ENCODE data around the gene MAFG. TPM values are rescaled to one million over a fixed set of nuclear protein-coding genes. Genes with fewer than 3 reads are reported as not detected.

The MAFG gene
- total RNA-seq, 4 donors from 2014 or later = 17.1 to 21.1 (median 19.0) TPM

GRCh38 chr17:81911969-81912368 is 15.6 kb downstream of the MAFG start:
- TF ChIP-seq POLR2AphosphoS5 (IDR thresholded peaks at IDR 0.05) (no peak), POLR2A (IDR thresholded peaks at IDR 0.05) (no peak)
- H3K4me3 ChIP-seq = peak overlapping the region; percentile 88
- H3K9me3 ChIP-seq = no peaks in the 10 kb centered on the region
- 76% methylated on average over 19 of the region's 19 CpGs for WGBS
- no peaks in the 10 kb centered on the region for H3K27me3 ChIP-seq
- H3K4me1 ChIP-seq = peaks cover 42% of the 10 kb centered on the region
- peaks cover 43% of the 10 kb centered on the region for H3K36me3 ChIP-seq
- DNase-seq (ENCODE audit: low spot score in 2 of 2) = no peak
- H3K27ac ChIP-seq = no peak overlapping the region

DNA sequence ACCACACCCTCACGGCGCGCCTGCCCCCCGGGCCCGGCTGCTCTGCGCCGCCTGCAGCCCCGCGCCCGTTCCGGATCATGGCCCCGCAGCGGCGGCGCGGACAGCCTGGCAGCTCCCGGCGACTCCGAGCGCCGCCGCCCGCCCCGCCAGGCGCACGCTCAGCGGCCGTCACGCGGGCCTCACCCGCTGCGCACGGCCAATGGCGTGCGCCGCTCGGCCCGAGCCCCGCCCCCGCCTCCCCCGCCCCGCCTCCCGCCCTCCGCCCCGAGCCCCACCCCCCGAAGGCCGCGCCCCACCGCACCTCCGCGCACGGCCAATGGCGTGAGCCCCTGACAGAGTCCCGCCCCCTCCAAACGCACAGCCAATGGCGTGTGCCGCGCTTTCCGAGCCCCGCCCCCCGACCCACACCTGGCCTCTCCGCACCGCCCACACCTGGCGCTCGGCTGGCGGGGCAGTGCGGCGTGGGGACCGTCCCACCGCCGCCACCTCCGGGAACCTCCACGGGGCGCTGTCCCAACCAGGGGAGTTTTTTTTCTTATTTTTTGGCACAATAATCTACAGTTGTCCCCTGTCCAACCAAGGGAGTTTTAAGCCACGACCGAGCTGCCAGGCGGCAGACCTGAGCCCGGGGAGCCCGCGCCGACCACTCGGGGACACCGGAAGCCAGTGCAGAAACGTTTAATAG is 16.1 kb downstream of the MAFG start, which contains the start of gene PCYT2:
Gene PCYT2 (minus strand): TSS at position 123 of the 685 bp plus-strand sequence. CDS start 44 bp downstream, at position 79.
- WGBS = 22% methylated on average over 16 of the region's 84 CpGs
- peak; percentile 94 to 95 for DNase-seq (ENCODE audit: low spot score in 2 of 2)

GRCh38 chr17:81910840-81911276 is 16.7 kb downstream of the MAFG start:
- no peak for DNase-seq (ENCODE audit: low spot score in 2 of 2)
- under 1% methylated on average over 13 of the region's 55 CpGs for WGBS
- Histone ChIP-seq H3K36me3 (peaks cover 54% of the 10 kb centered on the region), H3K4me1 (peaks cover 32% of the 10 kb centered on the region), H3K4me3 (peak overlapping the region; percentile 88), H3K27me3 (no peaks in the 10 kb centered on the region), H3K27ac (no peak overlapping the region), H3K9me3 (no peaks in the 10 kb centered on the region)
- TF ChIP-seq POLR2AphosphoS5 (IDR thresholded peaks at IDR 0.05) (no peak), EP300 (IDR thresholded peaks at IDR 0.05) (no peak), POLR2A (IDR thresholded peaks at IDR 0.05) (no peak), CTCF (IDR thresholded peaks at IDR 0.05) (no peak)

More for the DNA sequence above, 16.1 kb downstream of the MAFG start, which contains the start of gene PCYT2:
- Histone ChIP-seq H3K4me3 (peak within 1 kb of the TSS; percentile 88), H3K4me1 (peaks cover 36% of the 10 kb centered on the region), H3K27me3 (no peaks in the 10 kb centered on the region), H3K27ac (no peak within 1 kb of the TSS), H3K9me3 (no peaks in the 10 kb centered on the region), H3K36me3 (peaks cover 49% of the 10 kb centered on the region)
- TF ChIP-seq CTCF (IDR thresholded peaks at IDR 0.05) = peak in 1 of 2 donors; percentile 6
- TF ChIP-seq POLR2A (IDR thresholded peaks at IDR 0.05) = no peak

DNA sequence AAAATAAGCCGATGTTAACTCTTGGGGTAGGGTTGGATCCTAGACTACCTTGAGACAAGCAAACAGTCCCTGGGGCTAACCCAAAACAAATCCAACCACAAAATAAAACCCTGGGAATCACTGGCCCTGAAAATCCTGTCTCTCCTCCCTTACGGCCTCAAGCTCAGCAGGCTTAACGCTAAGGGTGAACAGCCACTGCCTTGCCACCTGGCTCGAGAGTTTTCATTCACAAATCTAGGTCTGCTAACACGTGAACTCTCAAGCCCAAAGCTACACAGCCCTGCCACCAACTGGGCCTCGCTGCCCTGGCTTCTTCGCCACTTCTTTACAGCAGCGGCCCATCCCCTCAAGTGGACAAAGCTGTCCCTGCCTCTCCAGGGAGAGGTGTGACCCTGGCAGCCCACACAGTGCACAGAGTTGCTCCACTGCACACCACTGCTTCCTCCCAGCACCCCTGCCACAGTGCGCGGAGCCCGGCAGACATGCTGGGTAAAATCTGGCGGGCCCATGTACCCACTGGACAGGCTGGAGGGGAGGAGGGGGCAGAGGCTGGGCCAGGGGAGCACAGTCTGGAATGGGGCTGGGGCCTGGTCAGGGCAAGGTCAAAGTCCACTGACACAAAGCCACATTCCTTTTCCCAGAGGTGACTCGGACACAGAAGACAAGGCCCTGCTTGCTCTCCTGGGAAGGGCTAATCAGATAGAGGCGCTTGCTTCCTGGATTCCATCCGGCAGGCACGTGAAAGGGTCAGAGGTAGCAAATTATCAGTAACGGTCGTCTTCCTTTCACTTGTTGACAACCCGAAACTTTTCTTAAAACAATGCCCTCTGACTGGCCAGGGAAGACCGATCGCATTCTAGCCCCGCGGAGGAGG is 17.3 kb downstream of the MAFG start:
- WGBS = 35% methylated on average over 22 of the region's 23 CpGs
- peaks cover 28% of the 10 kb centered on the region for H3K4me1 ChIP-seq

DNA sequence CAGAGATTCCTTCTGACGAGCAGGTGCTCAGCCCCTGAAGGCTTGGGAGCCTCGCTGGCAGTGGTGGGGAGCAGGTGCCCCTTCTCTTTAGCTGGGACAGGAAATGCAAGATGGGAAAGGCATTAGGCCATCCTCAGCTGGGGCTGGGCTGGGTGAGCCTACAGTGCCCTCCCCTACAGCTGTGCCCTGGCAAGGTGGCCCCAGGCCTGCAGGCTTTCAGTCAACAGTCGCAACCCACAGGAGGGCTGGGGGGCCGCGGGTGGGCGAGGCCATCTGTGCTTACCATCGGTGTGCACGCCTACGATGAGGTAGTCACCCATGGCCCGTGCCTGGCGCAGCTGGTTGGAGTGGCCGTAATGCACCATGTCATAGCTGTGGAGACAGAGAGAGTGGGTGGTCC is 18.3 kb downstream of the MAFG start:
- DNase-seq (ENCODE audit: low spot score in 2 of 2) = no peak
- Histone ChIP-seq H3K27me3 (no peaks in the 10 kb centered on the region), H3K27ac (no peak overlapping the region), H3K4me3 (no peak overlapping the region), H3K4me1 (peaks cover 28% of the 10 kb centered on the region), H3K36me3 (peaks cover 53% of the 10 kb centered on the region), H3K9me3 (no peaks in the 10 kb centered on the region)
- 96% methylated on average over 8 of the region's 12 CpGs for WGBS
- TF ChIP-seq POLR2AphosphoS5 (IDR thresholded peaks at IDR 0.05) (no peak), POLR2A (IDR thresholded peaks at IDR 0.05) (no peak), EP300 (IDR thresholded peaks at IDR 0.05) (no peak), CTCF (IDR thresholded peaks at IDR 0.05) (no peak)

More for the DNA sequence above, 17.3 kb downstream of the MAFG start:
- DNase-seq (ENCODE audit: low spot score in 2 of 2) = no peak
- Histone ChIP-seq H3K27ac (no peak overlapping the region), H3K9me3 (no peaks in the 10 kb centered on the region), H3K27me3 (no peaks in the 10 kb centered on the region), H3K36me3 (peaks cover 57% of the 10 kb centered on the region), H3K4me3 (peak overlapping the region; percentile 88)
- TF ChIP-seq POLR2AphosphoS5 (IDR thresholded peaks at IDR 0.05) (no peak), EP300 (IDR thresholded peaks at IDR 0.05) (no peak), CTCF (IDR thresholded peaks at IDR 0.05) (no peak), POLR2A (IDR thresholded peaks at IDR 0.05) (no peak)

Measured in suprapubic skin (tissue), 4 donors.